ENCODE measurements around the gene RUBCN.

DNA sequence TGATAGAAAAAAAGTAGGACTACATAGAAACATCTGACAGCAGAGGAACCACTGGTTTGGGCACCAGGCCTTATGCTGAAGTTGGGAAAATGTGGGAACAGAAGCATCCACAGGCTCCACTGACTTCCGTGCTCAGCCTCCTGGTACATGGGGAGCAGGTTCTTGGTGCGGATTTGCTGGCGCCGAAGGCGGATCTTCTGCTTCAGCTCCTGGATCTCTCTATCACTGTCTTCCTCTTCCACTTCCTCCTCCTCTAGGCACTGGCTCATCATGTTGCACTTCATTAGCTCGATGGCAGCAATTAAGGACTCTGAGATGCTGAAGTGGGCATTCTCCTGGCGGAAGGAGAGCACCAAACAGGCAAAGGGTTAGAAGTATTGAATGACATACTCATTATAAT lies 42.5 kb downstream of the RUBCN start:
- TF ChIP-seq POLR2A (IDR thresholded peaks at IDR 0.05; ENCODE audit: low read length) (no peak), GATA1 (IDR thresholded peaks at IDR 0.05; ENCODE audit: low read depth, low read length) (no peak)
